WTC11 (cell line): Measurements from ENCODE around the gene SLITRK2. TPM values are rescaled to one million over a fixed set of nuclear protein-coding genes. Genes with fewer than 3 reads are reported as not detected.

Source experiments
- ATAC-seq: fragments of 200-7000 bp; cut with Tn5 transposase; 2 replicates; pipeline ENCODE4 v1.10.0; 2021; ENCODE audit warnings: mild to moderate bottlenecking, moderate library complexity
- CTCF ChIA-PET: fragments of 300-600 bp; sonication (Branson Sonifier 250); formaldehyde crosslinking; loops from one replicate; lab custom pipeline; 2021; ENCODE audit warnings: antibody characterized with exemption; lab: Charles Lee
- POLR2A ChIA-PET: fragments of 350-600 bp; sonication (Branson Sonifier 250); formaldehyde crosslinking; loops from one replicate; lab custom pipeline; 2021; ENCODE audit warnings: antibody characterized with exemption; lab: Charles Lee
- DNase-seq: peaks from one replicate; pipeline ENCODE4 v3.0.0; 2021; ENCODE audit warnings: low spot score
- H3K27ac Mint-ChIP-seq: 2 replicates; pipeline ENCODE4 v1.8.0; 2021; ENCODE audit warnings: mixed read lengths
- H3K27me3 Mint-ChIP-seq: 2 replicates; pipeline ENCODE4 v1.8.0; 2021; ENCODE audit warnings: low read depth, mild to moderate bottlenecking, moderate library complexity, mixed read lengths
- H3K36me3 Mint-ChIP-seq: 2 replicates; pipeline ENCODE4 v1.8.0; 2021; ENCODE audit warnings: mixed read lengths
- H3K4me1 Mint-ChIP-seq: 2 replicates; pipeline ENCODE4 v1.8.0; 2022; ENCODE audit warnings: mixed read lengths
- H3K4me3 Mint-ChIP-seq: 2 replicates; pipeline ENCODE4 v1.8.0; 2021; ENCODE audit warnings: mild to moderate bottlenecking, moderate library complexity, mixed read lengths
- H3K9me3 Mint-ChIP-seq: 2 replicates; pipeline ENCODE4 v1.8.0; 2021; ENCODE audit warnings: mixed read lengths
- ATF1 ChIP-seq: sonication (generic); formaldehyde crosslinking; IDR thresholded peaks from 2 replicates; pipeline ENCODE4 v1.8.1; 2023; ENCODE audit warnings: mild to moderate bottlenecking, moderate library complexity, missing genetic modification reagents
- CREM ChIP-seq: sonication (generic); formaldehyde crosslinking; IDR thresholded peaks from 2 replicates; pipeline ENCODE4 v1.8.1; 2022; ENCODE audit warnings: mild to moderate bottlenecking, missing genetic modification reagents, moderate library complexity
- ELF4 ChIP-seq: sonication (generic); formaldehyde crosslinking; IDR thresholded peaks from 2 replicates; pipeline ENCODE4 v1.8.1; 2022; ENCODE audit warnings: low read depth, mild to moderate bottlenecking, moderate library complexity, missing genetic modification reagents
- ETV6 ChIP-seq: sonication (generic); formaldehyde crosslinking; IDR thresholded peaks from 2 replicates; pipeline ENCODE4 v1.8.1; 2022; ENCODE audit warnings: mild to moderate bottlenecking, missing genetic modification reagents
- FOXP1 ChIP-seq: sonication (generic); formaldehyde crosslinking; IDR thresholded peaks from 2 replicates; pipeline ENCODE4 v1.8.0; 2022; ENCODE audit warnings: missing genetic modification reagents, mild to moderate bottlenecking, moderate library complexity, borderline replicate concordance
- GTF2I ChIP-seq: fragments of 250-450 bp; sonication (Bioruptor Pico); conservative IDR thresholded peaks from 2 replicates; pipeline ENCODE4 v1.4.0; 2021; ENCODE audit warnings: mild to moderate bottlenecking
- MXD4 ChIP-seq: fragments of 250-450 bp; sonication (Bioruptor Pico); IDR thresholded peaks from 2 replicates; pipeline ENCODE4 v1.8.0; 2021; ENCODE audit warnings: mild to moderate bottlenecking, moderate library complexity, borderline replicate concordance
- MYBL2 ChIP-seq: sonication (generic); formaldehyde crosslinking; IDR thresholded peaks from 2 replicates; pipeline ENCODE4 v1.8.1; 2023; ENCODE audit warnings: mild to moderate bottlenecking, moderate library complexity, missing genetic modification reagents
- NFATC4 ChIP-seq: fragments of 250-450 bp; sonication (Bioruptor Pico); IDR thresholded peaks from 2 replicates; pipeline ENCODE4 v1.9.0; 2021; ENCODE audit warnings: mild to moderate bottlenecking
- NFYB ChIP-seq: sonication (generic); formaldehyde crosslinking; conservative IDR thresholded peaks from 2 replicates; pipeline ENCODE4 v1.8.0; 2022; ENCODE audit warnings: low read depth, missing genetic modification reagents
- NR1H2 ChIP-seq: sonication (generic); formaldehyde crosslinking; IDR thresholded peaks from 2 replicates; pipeline ENCODE4 v1.9.0; 2021; ENCODE audit warnings: mild to moderate bottlenecking, moderate library complexity, missing genetic modification reagents
- OVOL2 ChIP-seq: fragments of 250-450 bp; sonication (Bioruptor Pico); IDR thresholded peaks from 2 replicates; pipeline ENCODE4 v1.9.0; 2021; ENCODE audit warnings: mild to moderate bottlenecking, borderline replicate concordance
- TP53 ChIP-seq: sonication (generic); formaldehyde crosslinking; IDR thresholded peaks from 2 replicates; pipeline ENCODE4 v1.8.1; 2023; ENCODE audit warnings: mild to moderate bottlenecking, missing genetic modification reagents
- ZNF423 ChIP-seq: fragments of 250-450 bp; sonication (Bioruptor Pico); IDR thresholded peaks from 2 replicates; pipeline ENCODE4 v2.1.2; 2022; ENCODE audit warnings: mild to moderate bottlenecking, moderate library complexity
- total RNA-seq: library from RNA; stranded (reverse); gene quantifications from 3 replicates; pipeline ENCODE4 v1.2.3, GENCODE V29; 2021
- TF ChIP-seq, protein P1 (sequence below): sonication (generic); formaldehyde crosslinking; IDR thresholded peaks from 2 replicates; pipeline ENCODE4 v1.8.1; 2022; ENCODE audit warnings: low read depth, mild to moderate bottlenecking, moderate library complexity, missing genetic modification reagents, borderline replicate concordance
- TF ChIP-seq, protein P2 (sequence below): sonication (generic); formaldehyde crosslinking; IDR thresholded peaks from 2 replicates; pipeline ENCODE4 v1.8.0; 2022; ENCODE audit warnings: mild to moderate bottlenecking, missing genetic modification reagents
- TF ChIP-seq, protein P3 (sequence below): sonication (generic); formaldehyde crosslinking; IDR thresholded peaks from 2 replicates; pipeline ENCODE4 v1.8.1; 2023; ENCODE audit warnings: mild to moderate bottlenecking, missing genetic modification reagents, moderate library complexity
- TF ChIP-seq, protein P4 (sequence below): fragments of 200-600 bp; IDR thresholded peaks from 2 replicates; pipeline ENCODE4 v1.8.0; 2022; ENCODE audit warnings: antibody characterized with exemption
- TF ChIP-seq, protein P5 (sequence below): fragments of 250-450 bp; sonication (Bioruptor Pico); IDR thresholded peaks from 2 replicates; pipeline ENCODE4 v2.1.2; 2022; ENCODE audit warnings: mild to moderate bottlenecking, moderate library complexity
- TF ChIP-seq, protein P6 (sequence below): sonication (generic); formaldehyde crosslinking; IDR thresholded peaks from 2 replicates; pipeline ENCODE4 v1.8.0; 2023; ENCODE audit warnings: mild to moderate bottlenecking, missing genetic modification reagents
- TF ChIP-seq, protein P7 (sequence below): fragments of 250-450 bp; sonication (Bioruptor Pico); conservative IDR thresholded peaks from 2 replicates; pipeline ENCODE4 v1.9.0; 2021; ENCODE audit warnings: mild to moderate bottlenecking
- TF ChIP-seq, protein P8 (sequence below): fragments of 250-450 bp; sonication (Bioruptor Pico); IDR thresholded peaks from 2 replicates; pipeline ENCODE4 v1.9.0; 2021; ENCODE audit warnings: mild to moderate bottlenecking

SLITRK2 gene
- total RNA-seq, 1 experiment from 2014 or later: not detected

DNA sequence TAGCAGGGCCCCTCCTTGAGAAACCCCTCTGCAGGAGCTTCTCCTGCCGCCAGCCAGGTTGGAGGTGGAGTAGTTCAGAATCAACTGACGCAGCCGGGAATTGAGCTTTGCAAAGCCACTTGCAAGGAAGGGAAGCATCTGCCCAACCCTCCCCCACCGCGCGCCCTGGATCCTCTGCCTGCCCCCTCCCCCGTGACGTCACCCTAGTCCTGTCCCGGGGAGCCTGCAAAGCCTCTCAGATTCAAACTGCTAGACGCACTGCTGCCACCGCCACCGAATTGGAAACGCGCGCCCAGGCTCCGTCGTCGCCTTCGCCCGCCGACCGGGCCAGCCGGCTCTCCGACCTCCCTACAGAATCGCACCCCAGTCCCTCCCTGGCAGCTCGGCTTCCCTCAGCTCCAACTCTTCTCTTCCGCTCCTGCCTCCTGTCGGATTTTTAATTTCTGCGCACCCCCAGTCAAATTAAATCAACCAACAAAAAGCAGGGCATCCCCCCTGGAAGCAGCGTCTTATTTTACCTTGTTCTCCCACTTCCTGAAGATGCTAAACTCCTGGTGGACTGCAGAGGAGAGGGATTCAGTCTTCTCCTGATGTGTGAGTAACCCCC, 3.8 kb downstream of the SLITRK2 start:
- no peak for ATAC-seq
- Mint-ChIP-seq H3K9me3 (peaks cover 30% of the 10 kb centered on the region), H3K27ac (no peak overlapping the region), H3K4me3 (no peak overlapping the region), H3K27me3 (peaks cover 15% of the 10 kb centered on the region), H3K4me1 (no peaks in the 10 kb centered on the region), H3K36me3 (peaks cover 27% of the 10 kb centered on the region)
- no peak for DNase-seq
- CTCF ChIA-PET: no interaction called here
- TF ChIP-seq NFYB (CRISPR knock-in tag) (no peak), FOXP1 (CRISPR knock-in tag) (no peak), MXD4 (CRISPR knock-in tag) (no peak)
- TF ChIP-seq, protein P1, sequence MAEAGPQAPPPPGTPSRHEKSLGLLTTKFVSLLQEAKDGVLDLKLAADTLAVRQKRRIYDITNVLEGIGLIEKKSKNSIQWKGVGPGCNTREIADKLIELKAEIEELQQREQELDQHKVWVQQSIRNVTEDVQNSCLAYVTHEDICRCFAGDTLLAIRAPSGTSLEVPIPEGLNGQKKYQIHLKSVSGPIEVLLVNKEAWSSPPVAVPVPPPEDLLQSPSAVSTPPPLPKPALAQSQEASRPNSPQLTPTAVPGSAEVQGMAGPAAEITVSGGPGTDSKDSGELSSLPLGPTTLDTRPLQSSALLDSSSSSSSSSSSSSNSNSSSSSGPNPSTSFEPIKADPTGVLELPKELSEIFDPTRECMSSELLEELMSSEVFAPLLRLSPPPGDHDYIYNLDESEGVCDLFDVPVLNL: no peak
- TF ChIP-seq, protein P2, sequence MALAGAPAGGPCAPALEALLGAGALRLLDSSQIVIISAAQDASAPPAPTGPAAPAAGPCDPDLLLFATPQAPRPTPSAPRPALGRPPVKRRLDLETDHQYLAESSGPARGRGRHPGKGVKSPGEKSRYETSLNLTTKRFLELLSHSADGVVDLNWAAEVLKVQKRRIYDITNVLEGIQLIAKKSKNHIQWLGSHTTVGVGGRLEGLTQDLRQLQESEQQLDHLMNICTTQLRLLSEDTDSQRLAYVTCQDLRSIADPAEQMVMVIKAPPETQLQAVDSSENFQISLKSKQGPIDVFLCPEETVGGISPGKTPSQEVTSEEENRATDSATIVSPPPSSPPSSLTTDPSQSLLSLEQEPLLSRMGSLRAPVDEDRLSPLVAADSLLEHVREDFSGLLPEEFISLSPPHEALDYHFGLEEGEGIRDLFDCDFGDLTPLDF (CRISPR knock-in tag): no peak
- TF ChIP-seq, protein P3, sequence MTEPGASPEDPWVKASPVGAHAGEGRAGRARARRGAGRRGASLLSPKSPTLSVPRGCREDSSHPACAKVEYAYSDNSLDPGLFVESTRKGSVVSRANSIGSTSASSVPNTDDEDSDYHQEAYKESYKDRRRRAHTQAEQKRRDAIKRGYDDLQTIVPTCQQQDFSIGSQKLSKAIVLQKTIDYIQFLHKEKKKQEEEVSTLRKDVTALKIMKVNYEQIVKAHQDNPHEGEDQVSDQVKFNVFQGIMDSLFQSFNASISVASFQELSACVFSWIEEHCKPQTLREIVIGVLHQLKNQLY (CRISPR knock-in tag): no peak
- TF ChIP-seq, all 79 proteins: peak for 0
- POLR2A ChIA-PET: no interaction called here

DNA sequence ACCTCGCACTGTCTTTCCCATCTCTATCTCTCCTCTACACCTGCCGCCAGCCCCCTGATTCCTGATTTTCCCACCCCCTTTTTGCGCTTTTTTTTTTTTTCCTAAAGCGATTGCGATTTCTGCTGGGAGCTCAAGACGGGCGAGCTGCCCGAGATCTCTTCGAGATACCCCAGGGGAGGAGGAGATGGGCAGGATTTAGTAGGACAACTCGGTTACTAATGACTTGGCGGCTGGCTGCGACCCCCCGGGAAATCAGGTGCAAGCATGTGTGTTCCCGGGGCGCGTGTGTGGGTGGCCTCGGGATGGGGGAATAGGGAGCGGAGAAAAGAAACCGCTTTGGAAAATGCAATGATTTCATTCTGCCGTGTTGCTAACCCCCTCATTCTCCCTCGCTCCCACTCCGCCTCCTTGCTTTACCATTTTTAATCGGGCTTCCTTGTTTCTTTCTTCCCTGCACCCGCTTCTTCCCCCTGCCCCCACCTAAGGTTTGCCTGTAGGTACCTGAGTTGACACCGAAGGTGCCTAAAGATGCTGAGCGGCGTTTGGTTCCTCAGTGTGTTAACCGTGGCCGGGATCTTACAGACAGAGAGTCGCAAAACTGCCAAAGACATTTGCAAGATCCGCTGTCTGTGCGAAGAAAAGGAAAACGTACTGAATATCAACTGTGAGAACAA, 4.4 kb downstream of the SLITRK2 start:
- ChIA-PET POLR2A (no interaction called here), CTCF (no interaction called here)
- DNase-seq (no peak), ATAC-seq (no peak)
- no peak overlapping the region for H3K27ac Mint-ChIP-seq
- H3K4me1 Mint-ChIP-seq: no peaks in the 10 kb centered on the region
- H3K4me3 Mint-ChIP-seq: no peak overlapping the region
- H3K9me3 Mint-ChIP-seq: peaks cover 30% of the 10 kb centered on the region
- peaks cover 11% of the 10 kb centered on the region for H3K27me3 Mint-ChIP-seq
- peaks cover 22% of the 10 kb centered on the region for H3K36me3 Mint-ChIP-seq
- TF ChIP-seq, protein P3 (CRISPR knock-in tag): no peak
- no peak for TF ChIP-seq OVOL2 (CRISPR knock-in tag)
- no peak for TF ChIP-seq NFATC4 (CRISPR knock-in tag)
- TF ChIP-seq ELF4 (CRISPR knock-in tag): no peak
- TF ChIP-seq CREM (CRISPR knock-in tag): no peak
- TF ChIP-seq ZNF423: no peak
- TF ChIP-seq, protein P4, sequence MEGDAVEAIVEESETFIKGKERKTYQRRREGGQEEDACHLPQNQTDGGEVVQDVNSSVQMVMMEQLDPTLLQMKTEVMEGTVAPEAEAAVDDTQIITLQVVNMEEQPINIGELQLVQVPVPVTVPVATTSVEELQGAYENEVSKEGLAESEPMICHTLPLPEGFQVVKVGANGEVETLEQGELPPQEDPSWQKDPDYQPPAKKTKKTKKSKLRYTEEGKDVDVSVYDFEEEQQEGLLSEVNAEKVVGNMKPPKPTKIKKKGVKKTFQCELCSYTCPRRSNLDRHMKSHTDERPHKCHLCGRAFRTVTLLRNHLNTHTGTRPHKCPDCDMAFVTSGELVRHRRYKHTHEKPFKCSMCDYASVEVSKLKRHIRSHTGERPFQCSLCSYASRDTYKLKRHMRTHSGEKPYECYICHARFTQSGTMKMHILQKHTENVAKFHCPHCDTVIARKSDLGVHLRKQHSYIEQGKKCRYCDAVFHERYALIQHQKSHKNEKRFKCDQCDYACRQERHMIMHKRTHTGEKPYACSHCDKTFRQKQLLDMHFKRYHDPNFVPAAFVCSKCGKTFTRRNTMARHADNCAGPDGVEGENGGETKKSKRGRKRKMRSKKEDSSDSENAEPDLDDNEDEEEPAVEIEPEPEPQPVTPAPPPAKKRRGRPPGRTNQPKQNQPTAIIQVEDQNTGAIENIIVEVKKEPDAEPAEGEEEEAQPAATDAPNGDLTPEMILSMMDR: no peak
- no peak for TF ChIP-seq ETV6
- no peak for TF ChIP-seq ATF1 (CRISPR knock-in tag)
- TF ChIP-seq, protein P5, sequence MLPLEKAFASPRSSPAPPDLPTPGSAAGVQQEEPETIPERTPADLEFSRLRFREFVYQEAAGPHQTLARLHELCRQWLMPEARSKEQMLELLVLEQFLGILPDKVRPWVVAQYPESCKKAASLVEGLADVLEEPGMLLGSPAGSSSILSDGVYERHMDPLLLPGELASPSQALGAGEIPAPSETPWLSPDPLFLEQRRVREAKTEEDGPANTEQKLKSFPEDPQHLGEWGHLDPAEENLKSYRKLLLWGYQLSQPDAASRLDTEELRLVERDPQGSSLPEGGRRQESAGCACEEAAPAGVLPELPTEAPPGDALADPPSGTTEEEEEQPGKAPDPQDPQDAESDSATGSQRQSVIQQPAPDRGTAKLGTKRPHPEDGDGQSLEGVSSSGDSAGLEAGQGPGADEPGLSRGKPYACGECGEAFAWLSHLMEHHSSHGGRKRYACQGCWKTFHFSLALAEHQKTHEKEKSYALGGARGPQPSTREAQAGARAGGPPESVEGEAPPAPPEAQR (CRISPR knock-in tag): no peak
- no peak for TF ChIP-seq MYBL2
- TF ChIP-seq, protein P6, sequence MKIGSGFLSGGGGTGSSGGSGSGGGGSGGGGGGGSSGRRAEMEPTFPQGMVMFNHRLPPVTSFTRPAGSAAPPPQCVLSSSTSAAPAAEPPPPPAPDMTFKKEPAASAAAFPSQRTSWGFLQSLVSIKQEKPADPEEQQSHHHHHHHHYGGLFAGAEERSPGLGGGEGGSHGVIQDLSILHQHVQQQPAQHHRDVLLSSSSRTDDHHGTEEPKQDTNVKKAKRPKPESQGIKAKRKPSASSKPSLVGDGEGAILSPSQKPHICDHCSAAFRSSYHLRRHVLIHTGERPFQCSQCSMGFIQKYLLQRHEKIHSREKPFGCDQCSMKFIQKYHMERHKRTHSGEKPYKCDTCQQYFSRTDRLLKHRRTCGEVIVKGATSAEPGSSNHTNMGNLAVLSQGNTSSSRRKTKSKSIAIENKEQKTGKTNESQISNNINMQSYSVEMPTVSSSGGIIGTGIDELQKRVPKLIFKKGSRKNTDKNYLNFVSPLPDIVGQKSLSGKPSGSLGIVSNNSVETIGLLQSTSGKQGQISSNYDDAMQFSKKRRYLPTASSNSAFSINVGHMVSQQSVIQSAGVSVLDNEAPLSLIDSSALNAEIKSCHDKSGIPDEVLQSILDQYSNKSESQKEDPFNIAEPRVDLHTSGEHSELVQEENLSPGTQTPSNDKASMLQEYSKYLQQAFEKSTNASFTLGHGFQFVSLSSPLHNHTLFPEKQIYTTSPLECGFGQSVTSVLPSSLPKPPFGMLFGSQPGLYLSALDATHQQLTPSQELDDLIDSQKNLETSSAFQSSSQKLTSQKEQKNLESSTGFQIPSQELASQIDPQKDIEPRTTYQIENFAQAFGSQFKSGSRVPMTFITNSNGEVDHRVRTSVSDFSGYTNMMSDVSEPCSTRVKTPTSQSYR (CRISPR knock-in tag): no peak
- TF ChIP-seq, protein P7, sequence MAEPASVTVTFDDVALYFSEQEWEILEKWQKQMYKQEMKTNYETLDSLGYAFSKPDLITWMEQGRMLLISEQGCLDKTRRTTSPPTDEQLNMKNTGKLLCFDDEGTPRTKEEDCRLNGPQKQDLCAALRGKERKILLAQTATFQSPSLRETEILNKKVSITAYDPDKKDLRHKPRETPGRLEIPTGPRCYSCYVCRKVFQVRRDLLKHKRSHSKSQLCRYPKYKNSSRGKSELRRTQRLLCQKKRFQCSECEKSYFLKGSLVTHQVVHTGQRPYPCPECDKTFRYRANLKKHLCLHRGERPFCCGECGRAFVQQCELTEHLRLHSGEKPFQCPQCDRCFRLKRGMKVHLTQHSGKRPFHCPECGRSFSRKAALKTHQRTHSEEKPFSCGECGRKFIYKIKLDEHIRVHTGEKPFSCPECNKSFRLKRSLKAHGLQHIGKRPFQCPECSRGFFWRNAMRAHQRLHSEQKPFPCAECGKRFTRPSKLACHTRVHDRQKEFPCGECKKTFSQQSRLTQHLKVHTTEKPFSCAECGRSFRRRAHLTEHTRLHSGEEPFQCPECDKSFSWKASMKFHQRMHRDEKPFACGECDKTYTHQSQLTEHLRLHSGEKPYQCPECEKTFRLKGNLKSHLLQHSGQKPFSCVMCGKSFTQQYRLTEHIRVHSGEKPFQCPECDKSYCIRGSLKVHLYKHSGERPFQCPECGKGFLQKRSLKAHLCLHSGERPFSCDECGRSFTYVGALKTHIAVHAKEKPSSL (CRISPR knock-in tag): no peak
- no peak for TF ChIP-seq TP53
- no peak for TF ChIP-seq NR1H2 (CRISPR knock-in tag)
- no peak for TF ChIP-seq GTF2I (CRISPR knock-in tag)
- TF ChIP-seq, protein P8, sequence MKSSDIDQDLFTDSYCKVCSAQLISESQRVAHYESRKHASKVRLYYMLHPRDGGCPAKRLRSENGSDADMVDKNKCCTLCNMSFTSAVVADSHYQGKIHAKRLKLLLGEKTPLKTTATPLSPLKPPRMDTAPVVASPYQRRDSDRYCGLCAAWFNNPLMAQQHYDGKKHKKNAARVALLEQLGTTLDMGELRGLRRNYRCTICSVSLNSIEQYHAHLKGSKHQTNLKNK (CRISPR knock-in tag): no peak
